ENCODE results near the gene DLX5.

Gene DLX5

GRCh38 chr7:97005183-97006054, 19.2 kb downstream of the DLX5 start, which contains the start of gene DLX6:
Gene DLX6, plus strand, starts transcription at chr7:97005553. Its CDS starts 425 bp downstream, at chr7:97005978.
- DNase-seq (ENCODE audit: low read depth) = no peak

- no peak for DNase-seq (ENCODE audit: low read depth)
Observed at GRCh38 chr7:97004247-97005182, 20.1 kb downstream of the DLX5 start.

- DNase-seq (ENCODE audit: low read depth) = no peak
Observed at GRCh38 chr7:97003262-97004246, 21.1 kb downstream of the DLX5 start.

GRCh38 chr7:97002555-97003261, 21.9 kb downstream of the DLX5 start:
- DNase-seq (ENCODE audit: low read depth) = no peak

- DNase-seq (ENCODE audit: low read depth) = no peak
Observed at GRCh38 chr7:97001656-97002554, 22.7 kb downstream of the DLX5 start.

GRCh38 chr7:97001221-97001620, 23.4 kb downstream of the DLX5 start:
- DNase-seq (ENCODE audit: low read depth) = no peak

- no peak for DNase-seq (ENCODE audit: low read depth)
Observed at GRCh38 chr7:96998744-96999143, 25.9 kb downstream of the DLX5 start.

- DNase-seq (ENCODE audit: low read depth) = no peak
Observed at GRCh38 chr7:96998333-96998732, 26.3 kb downstream of the DLX5 start.

- DNase-seq (ENCODE audit: low read depth) = no peak
Observed at GRCh38 chr7:96997512-96998032, 27.1 kb downstream of the DLX5 start.

- DNase-seq (ENCODE audit: low read depth) = no peak
Observed at GRCh38 chr7:96996958-96997511, 27.6 kb downstream of the DLX5 start.

- DNase-seq (ENCODE audit: low read depth) = no peak
Observed at GRCh38 chr7:96996111-96996957, 28.3 kb downstream of the DLX5 start.

GRCh38 chr7:96995406-96996110, 29.1 kb downstream of the DLX5 start:
- DNase-seq (ENCODE audit: low read depth) = no peak

GRCh38 chr7:96993980-96994379, 30.7 kb downstream of the DLX5 start:
- DNase-seq (ENCODE audit: low read depth) = no peak

- DNase-seq (ENCODE audit: low read depth) = no peak
Observed at GRCh38 chr7:96993094-96993865, 31.4 kb downstream of the DLX5 start.

GRCh38 chr7:96992192-96993005, 32.2 kb downstream of the DLX5 start:
- no peak for DNase-seq (ENCODE audit: low read depth)
